Smooth muscle cell (in vitro differentiated cells): ENCODE measurements around the gene CDC42EP5. TPM values are rescaled to one million over a fixed set of nuclear protein-coding genes. Genes with fewer than 3 reads are reported as not detected.
A peak's percentile ranks its signal among the peaks of the same experiment; 100 is the strongest.

ENCODE experiments used
- DNase-seq: peaks from one replicate; lab custom pipeline; 2025; ENCODE audit not compliant: unreplicated experiment; lab: John Stamatoyannopoulos, UW
- H2AFZ ChIP-seq: fragments of 200-600 bp; sonication (generic); 2 replicates; pipeline ENCODE4 v1.6.0; 2016; ENCODE audit warnings: antibody characterized with exemption, low read depth, mild to moderate bottlenecking
- H3F3A ChIP-seq: fragments of 200-600 bp; sonication (generic); 2 replicates; pipeline ENCODE4 v1.6.0; 2017; ENCODE audit warnings: antibody characterized with exemption, low read depth
- H3K27ac ChIP-seq: fragments of 200-600 bp; sonication (generic); 2 replicates; pipeline ENCODE4 v1.5.1; 2016; ENCODE audit warnings: low read depth, mild to moderate bottlenecking
- H3K27me3 ChIP-seq: fragments of 200-600 bp; sonication (generic); 2 replicates; pipeline ENCODE4 v1.6.1; 2016; ENCODE audit warnings: low read depth, mild to moderate bottlenecking
- H3K36me3 ChIP-seq: fragments of 200-600 bp; sonication (generic); 2 replicates; pipeline ENCODE4 v1.5.1; 2016; ENCODE audit warnings: low read depth
- H3K4me1 ChIP-seq: fragments of 200-600 bp; sonication (generic); 2 replicates; pipeline ENCODE4 v1.5.1; 2016; ENCODE audit warnings: low read depth
- H3K4me2 ChIP-seq: fragments of 200-600 bp; sonication (generic); 2 replicates; pipeline ENCODE4 v1.6.0; 2016; ENCODE audit warnings: mild to moderate bottlenecking
- H3K4me3 ChIP-seq: fragments of 200-600 bp; sonication (generic); 2 replicates; pipeline ENCODE4 v1.5.1; 2016; ENCODE audit warnings: mild to moderate bottlenecking
- H3K79me2 ChIP-seq: fragments of 200-600 bp; sonication (generic); 2 replicates; pipeline ENCODE4 v1.6.0; 2016; ENCODE audit warnings: low read depth, mild to moderate bottlenecking
- H3K9ac ChIP-seq: fragments of 200-600 bp; sonication (generic); 2 replicates; pipeline ENCODE4 v1.6.0; 2016; ENCODE audit warnings: low read depth
- H3K9me3 ChIP-seq: fragments of 200-600 bp; sonication (generic); replicated peaks from 2 replicates; pipeline ENCODE4 v1.5.1; 2016; ENCODE audit warnings: low read depth
- H4K20me1 ChIP-seq: fragments of 200-600 bp; sonication (generic); 2 replicates; pipeline ENCODE4 v1.6.0; 2016; ENCODE audit warnings: low read depth
- CTCF ChIP-seq: fragments of 200-600 bp; sonication (generic); IDR thresholded peaks from 2 replicates; pipeline ENCODE4 v1.5.1; 2017; ENCODE audit warnings: borderline replicate concordance, mild to moderate bottlenecking, antibody characterized with exemption; ENCODE audit not compliant: insufficient read depth, poor library complexity, severe bottlenecking
- WGBS: methylation state at CpG from one replicate; pipeline ENCODE4 v1.1.7; 2016; ENCODE audit warnings: low lambda C conversion rate; 5-methylcytosine and 5-hydroxymethylcytosine counted together
- polyA plus RNA-seq: library from polyadenylated mRNA; unstranded; fragments of >200 nt; fragmentation: Nextera tagmentation; extraction: Ambion mirVana; gene quantifications from 2 replicates; pipeline ENCODE4 v1.2.1, GENCODE V29; 2016
- total RNA-seq: library from RNA; depleted of rRNA; stranded (reverse); fragments of >200 nt; gene quantifications from 2 replicates; pipeline ENCODE4 v1.2.3, GENCODE V29; 2014

Gene CDC42EP5
- total and polyA plus RNA-seq, 2 experiments from 2014 or later = 33.6 to 99.8 TPM

- DNase-seq = no peak
- peaks cover 2% of the 10 kb centered on the region for H3F3A ChIP-seq
- no peak overlapping the region for H2AFZ ChIP-seq
- no peaks in the 10 kb centered on the region for H3K27me3 ChIP-seq
- no peak overlapping the region for H3K27ac ChIP-seq
- H3K9me3 ChIP-seq = no peaks in the 10 kb centered on the region
- H3K4me3 ChIP-seq = no peak overlapping the region
- H3K36me3 ChIP-seq = no peaks in the 10 kb centered on the region
- WGBS = 22% methylated on average over 10 of the region's 10 CpGs
- H4K20me1 ChIP-seq = no peaks in the 10 kb centered on the region
- no peaks in the 10 kb centered on the region for H3K79me2 ChIP-seq
- H3K9ac ChIP-seq = no peak overlapping the region
- H3K4me1 ChIP-seq = no peaks in the 10 kb centered on the region
- H3K4me2 ChIP-seq = no peak overlapping the region
- TF ChIP-seq CTCF = peak; percentile 64
Observed at GRCh38 chr19:54478677-54479266, 5.7 kb upstream of the CDC42EP5 start.

- Histone ChIP-seq H3K9ac (no peak overlapping the region), H3K79me2 (no peaks in the 10 kb centered on the region), H2AFZ (no peak overlapping the region), H3K4me2 (no peak overlapping the region), H3K4me1 (no peaks in the 10 kb centered on the region), H3K27me3 (no peaks in the 10 kb centered on the region), H3K36me3 (no peaks in the 10 kb centered on the region), H4K20me1 (no peaks in the 10 kb centered on the region), H3F3A (peaks cover 7% of the 10 kb centered on the region), H3K4me3 (no peak overlapping the region), H3K9me3 (no peaks in the 10 kb centered on the region), H3K27ac (no peak overlapping the region)
- no peak for TF ChIP-seq CTCF
- 66% methylated on average over 3 of the region's 3 CpGs for WGBS
- DNase-seq = no peak
Observed at GRCh38 chr19:54477650-54478049, 4.6 kb upstream of the CDC42EP5 start.

GRCh38 chr19:54475706-54476105 lies 2.6 kb upstream of the CDC42EP5 start:
- WGBS = 85% methylated on average over 11 of the region's 11 CpGs
- Histone ChIP-seq H3K36me3 (no peaks in the 10 kb centered on the region), H3K4me1 (peaks cover 9% of the 10 kb centered on the region), H3F3A (peaks cover 10% of the 10 kb centered on the region), H3K9me3 (no peaks in the 10 kb centered on the region), H4K20me1 (peaks cover under 1% of the 10 kb centered on the region), H3K4me2 (no peak overlapping the region), H3K27me3 (no peaks in the 10 kb centered on the region), H3K9ac (no peak overlapping the region), H3K27ac (no peak overlapping the region), H3K79me2 (peaks cover 10% of the 10 kb centered on the region), H2AFZ (no peak overlapping the region), H3K4me3 (no peak overlapping the region)
- no peak for DNase-seq
- no peak for TF ChIP-seq CTCF

- no peak for DNase-seq
- peaks cover 19% of the 10 kb centered on the region for H3F3A ChIP-seq
- peaks cover 11% of the 10 kb centered on the region for H3K4me1 ChIP-seq
- H3K27ac ChIP-seq = peak overlapping the region; percentile 85
- peak overlapping the region; percentile 52 for H3K4me3 ChIP-seq
- H3K4me2 ChIP-seq = peak overlapping the region; percentile 80
- no peaks in the 10 kb centered on the region for H3K36me3 ChIP-seq
- peak overlapping the region; percentile 43 for H3K9ac ChIP-seq
- no peak for TF ChIP-seq CTCF
- H3K79me2 ChIP-seq = peaks cover 21% of the 10 kb centered on the region
- H2AFZ ChIP-seq = peak overlapping the region; percentile 68
- H3K9me3 ChIP-seq = no peaks in the 10 kb centered on the region
- H4K20me1 ChIP-seq = peaks cover 18% of the 10 kb centered on the region
- 48% methylated on average over 6 of the region's 6 CpGs for WGBS
- H3K27me3 ChIP-seq = no peaks in the 10 kb centered on the region
Observed at GRCh38 chr19:54473892-54474372, 836 bp upstream of the CDC42EP5 start.
